B cell (primary cell): ENCODE data around the gene PLEKHM3. TPM values are rescaled to one million over a fixed set of nuclear protein-coding genes. Genes with fewer than 3 reads are reported as not detected.

Source experiments
- ATAC-seq: fragments of 200-7000 bp; cut with Tn5 transposase; one replicate; pipeline ENCODE4 v1.10.0; 2021; ENCODE audit warnings: low read depth, mild to moderate bottlenecking, moderate number of reproducible peaks, moderate library complexity
- CTCF ChIA-PET: fragments of 350-600 bp; sonication (Branson Sonifier 250); formaldehyde crosslinking; loops from one replicate; lab custom pipeline; 2021; ENCODE audit warnings: antibody characterized with exemption, inconsistent platforms; lab: Charles Lee
- POLR2A ChIA-PET: fragments of 350-600 bp; sonication (Branson Sonifier 250); formaldehyde crosslinking; loops from one replicate; lab custom pipeline; 2021; ENCODE audit warnings: antibody characterized with exemption; lab: Charles Lee
- DNase-seq: peaks from one replicate; pipeline ENCODE4 v3.0.0; 2013
- H2AFZ ChIP-seq: 2 replicates; pipeline ENCODE4 v1.6.1; 2012; ENCODE audit warnings: mild to moderate bottlenecking, low read depth, low read length; ENCODE audit not compliant: insufficient read depth, poor library complexity, severe bottlenecking
- H3K27ac ChIP-seq, 2 donors: 1 replicate in 1 of 2; 2 replicates in 1 of 2; pipeline ENCODE4 v1.5.1; 2012 to 2013; ENCODE audit warnings: low read length in 2 of 2, mild to moderate bottlenecking in 2 of 2, moderate library complexity in 1 of 2
- H3K27me3 ChIP-seq, 4 experiments: fragments of 200-600 bp in 1 of 4; sonication (generic) in 1 of 4; replicated peaks in 1 of 4; 1 replicate in 2 of 4; 2 replicates in 2 of 4; pipeline versions ENCODE4 v1.6.1 to v1.7.0; 2013 to 2016; ENCODE audit warnings: low read length in 3 of 4, mild to moderate bottlenecking in 2 of 4, mixed read lengths in 1 of 4, moderate library complexity in 1 of 4; ENCODE audit not compliant: insufficient read depth in 4 of 4, control insufficient read depth in 3 of 4; ENCODE audit errors: control extremely low read depth in 1 of 4
- H3K36me3 ChIP-seq, 2 experiments: replicated peaks in 1 of 2; 1 replicate in 1 of 2; 2 replicates in 1 of 2; pipeline versions ENCODE4 v1.6.1 to v1.7.1; 2013; ENCODE audit warnings: low read length in 1 of 2; ENCODE audit not compliant: insufficient read depth in 2 of 2, control insufficient read depth in 1 of 2; ENCODE audit errors: control extremely low read depth in 1 of 2, extremely low read depth in 1 of 2
- H3K4me1 ChIP-seq, 2 donors: fragments of 200-600 bp in 1 of 2; sonication (generic) in 1 of 2; 1 replicate in 1 of 2; 2 replicates in 1 of 2; pipeline versions ENCODE4 v1.5.1 to v1.6.1; 2013 to 2017; ENCODE audit warnings: low read length in 2 of 2; ENCODE audit not compliant: control insufficient read depth in 2 of 2, insufficient read depth in 2 of 2
- H3K4me2 ChIP-seq: replicated peaks from 2 replicates; pipeline ENCODE3; 2012; ENCODE audit warnings: mild to moderate bottlenecking, low read depth, low read length; ENCODE audit not compliant: poor library complexity, severe bottlenecking
- H3K4me3 ChIP-seq, 5 experiments: fragments of 200-600 bp in 1 of 5; sonication (generic) in 1 of 5; 1 replicate in 3 of 5; 2 replicates in 2 of 5; pipeline versions ENCODE4 v1.5.1 to v1.7.0; 2011 to 2016; ENCODE audit warnings: low read length in 4 of 5, mild to moderate bottlenecking in 4 of 5, low read depth in 2 of 5, control low read depth in 1 of 5, moderate library complexity in 1 of 5; ENCODE audit not compliant: insufficient read depth in 1 of 5; ENCODE audit errors: control extremely low read depth in 1 of 5, extremely low read depth in 1 of 5
- H3K79me2 ChIP-seq: fragments of 200-600 bp; sonication (generic); one replicate; pipeline ENCODE4 v1.6.0; 2016; ENCODE audit warnings: low read length; ENCODE audit not compliant: control insufficient read depth, insufficient read depth
- H3K9ac ChIP-seq: fragments of 200-600 bp; sonication (generic); 2 replicates; pipeline ENCODE4 v1.6.1; 2017; ENCODE audit warnings: mild to moderate bottlenecking, low read length, moderate library complexity
- H3K9me3 ChIP-seq, 3 donors: one replicate each; pipeline versions ENCODE4 v1.6.1 to v1.7.1; 2013; ENCODE audit warnings: low read length in 2 of 3; ENCODE audit not compliant: control insufficient read depth in 2 of 3, insufficient read depth in 1 of 3; ENCODE audit errors: control extremely low read depth in 1 of 3
- H4K20me1 ChIP-seq: 2 replicates; pipeline ENCODE4 v1.6.0; 2012; ENCODE audit warnings: mild to moderate bottlenecking, low read length; ENCODE audit not compliant: insufficient read depth, control insufficient read depth, poor library complexity, severe bottlenecking
- H3K27ac Mint-ChIP-seq: one replicate; pipeline ENCODE4 v1.8.0; 2021; ENCODE audit warnings: mixed read lengths
- H3K27me3 Mint-ChIP-seq: one replicate; pipeline ENCODE4 v1.8.0; 2021; ENCODE audit warnings: mixed read lengths
- H3K4me1 Mint-ChIP-seq: one replicate; pipeline ENCODE4 v1.8.0; 2021; ENCODE audit warnings: mixed read lengths
- H3K4me3 Mint-ChIP-seq: one replicate; pipeline ENCODE4 v1.8.0; 2021; ENCODE audit warnings: mixed read lengths
- H3K9me3 Mint-ChIP-seq: one replicate; pipeline ENCODE4 v1.8.0; 2022; ENCODE audit warnings: mixed read lengths; ENCODE audit not compliant: insufficient read depth
- EZH2 ChIP-seq: IDR thresholded peaks from 2 replicates; pipeline ENCODE4 v1.6.1; 2012; ENCODE audit warnings: borderline replicate concordance, low read depth, mild to moderate bottlenecking, moderate library complexity, low read length; ENCODE audit not compliant: insufficient read depth, poor library complexity, severe bottlenecking
- WGBS: methylation state at CpG from one replicate; pipeline ENCODE4 v1.1.5; 2013; ENCODE audit warnings: missing lambda C conversion rate; ENCODE audit not compliant: insufficient coverage; 5-methylcytosine and 5-hydroxymethylcytosine counted together
- intact Hi-C: fragments of 100-400 bp; cut with micrococcal nuclease; formaldehyde crosslinking; loops from one replicate; pipeline ENCODE4 v1.10.0; 2022
- polyA plus RNA-seq: library from polyadenylated mRNA; depleted of rRNA; stranded (reverse); fragments of >200 nt; gene quantifications from 2 replicates; pipeline ENCODE4 v1.2.3, GENCODE V29; 2012
- total RNA-seq, 2 donors: library from RNA; stranded (reverse); fragments of 120-200 nt in 1 of 2; gene quantifications; 1 replicate in 1 of 2; 2 replicates in 1 of 2; pipeline versions ENCODE4 v1.2.3 to v1.2.4, GENCODE V29; 2013 to 2022
- TF ChIP-seq, protein P1 (sequence below): fragments of 200-600 bp; IDR thresholded peaks from one replicate; pipeline ENCODE4 v1.8.0; 2022; ENCODE audit warnings: antibody characterized with exemption, mild to moderate bottlenecking

Gene PLEKHM3
- total and polyA plus RNA-seq, 2 donors (not counting 1 experiment from before 2014, with no cell fraction given) = 4.0 to 17.7 TPM

DNA sequence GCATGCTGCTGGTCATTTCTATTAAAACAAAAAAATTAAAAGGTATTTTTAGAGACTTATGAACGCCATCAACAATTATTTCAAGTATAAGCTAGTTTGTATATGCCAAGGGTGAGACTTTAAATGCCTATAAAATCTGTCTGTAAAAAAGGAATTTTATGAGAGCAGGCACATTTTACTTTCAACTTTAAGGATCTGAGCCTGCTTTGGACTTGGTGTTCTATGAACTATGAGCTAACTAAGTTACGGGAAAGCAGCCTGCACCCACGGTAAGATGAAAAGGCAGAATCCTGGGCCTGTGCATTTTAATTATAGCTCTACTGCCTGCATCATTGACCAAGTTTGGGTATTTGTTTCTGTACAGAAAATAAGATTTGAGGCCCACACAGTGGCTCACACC lies 95.4 kb downstream of the PLEKHM3 start:
- Histone ChIP-seq H3K27ac (no peak overlapping the region), H3K9ac (no peak overlapping the region), H3K36me3 (no peaks in the 10 kb centered on the region), H3K4me3 (no peak overlapping the region), H3K9me3 (no peaks in the 10 kb centered on the region), H3K4me2 (no peak overlapping the region), H4K20me1 (no peaks in the 10 kb centered on the region), H3K4me1 (no peaks in the 10 kb centered on the region), H3K27me3 (no peaks in the 10 kb centered on the region), H3K79me2 (no peaks in the 10 kb centered on the region), H2AFZ (no peak overlapping the region)
- ChIA-PET CTCF (no interaction called here), POLR2A (no interaction called here)
- DNase-seq (no peak), ATAC-seq (no peak)
- Mint-ChIP-seq H3K27ac (no peak overlapping the region), H3K4me3 (no peak overlapping the region), H3K9me3 (no peaks in the 10 kb centered on the region), H3K27me3 (no peaks in the 10 kb centered on the region), H3K4me1 (no peaks in the 10 kb centered on the region)
- 100% methylated on average over 2 of the region's 3 CpGs for WGBS
- TF ChIP-seq, protein P1, sequence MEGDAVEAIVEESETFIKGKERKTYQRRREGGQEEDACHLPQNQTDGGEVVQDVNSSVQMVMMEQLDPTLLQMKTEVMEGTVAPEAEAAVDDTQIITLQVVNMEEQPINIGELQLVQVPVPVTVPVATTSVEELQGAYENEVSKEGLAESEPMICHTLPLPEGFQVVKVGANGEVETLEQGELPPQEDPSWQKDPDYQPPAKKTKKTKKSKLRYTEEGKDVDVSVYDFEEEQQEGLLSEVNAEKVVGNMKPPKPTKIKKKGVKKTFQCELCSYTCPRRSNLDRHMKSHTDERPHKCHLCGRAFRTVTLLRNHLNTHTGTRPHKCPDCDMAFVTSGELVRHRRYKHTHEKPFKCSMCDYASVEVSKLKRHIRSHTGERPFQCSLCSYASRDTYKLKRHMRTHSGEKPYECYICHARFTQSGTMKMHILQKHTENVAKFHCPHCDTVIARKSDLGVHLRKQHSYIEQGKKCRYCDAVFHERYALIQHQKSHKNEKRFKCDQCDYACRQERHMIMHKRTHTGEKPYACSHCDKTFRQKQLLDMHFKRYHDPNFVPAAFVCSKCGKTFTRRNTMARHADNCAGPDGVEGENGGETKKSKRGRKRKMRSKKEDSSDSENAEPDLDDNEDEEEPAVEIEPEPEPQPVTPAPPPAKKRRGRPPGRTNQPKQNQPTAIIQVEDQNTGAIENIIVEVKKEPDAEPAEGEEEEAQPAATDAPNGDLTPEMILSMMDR = no peak
- TF ChIP-seq EZH2 = no peak
- intact Hi-C loops = no loop called here

DNA sequence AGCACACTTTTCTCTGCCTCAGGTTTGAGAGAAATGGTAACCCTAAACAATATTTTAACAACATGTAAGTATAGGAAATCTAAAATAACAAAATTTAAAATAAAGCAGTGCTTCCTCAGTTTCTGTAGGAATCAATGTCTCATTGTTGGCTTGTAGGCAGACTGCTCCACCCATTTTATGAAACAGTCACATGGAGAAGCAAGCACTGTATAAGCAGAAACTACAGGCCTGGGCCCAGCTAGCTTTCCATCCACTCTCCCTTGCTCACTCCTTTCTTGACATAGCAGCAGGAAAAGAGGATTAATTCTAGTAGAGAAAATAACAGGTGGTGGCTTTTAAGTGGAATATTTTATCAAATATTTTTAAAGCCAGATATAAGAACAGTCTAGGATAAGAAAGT lies 97.2 kb downstream of the PLEKHM3 start:
- ATAC-seq (no peak), DNase-seq (no peak)
- ChIA-PET POLR2A (no interaction called here), CTCF (no interaction called here)
- Mint-ChIP-seq H3K27me3 (no peaks in the 10 kb centered on the region), H3K4me1 (no peaks in the 10 kb centered on the region), H3K27ac (no peak overlapping the region), H3K9me3 (no peaks in the 10 kb centered on the region), H3K4me3 (no peak overlapping the region)
- Histone ChIP-seq H3K4me1 (no peaks in the 10 kb centered on the region), H3K27ac (no peak overlapping the region), H3K36me3 (peaks cover 0 to 4% of the 10 kb centered on the region in 2 experiments), H3K4me3 (no peak overlapping the region), H3K9ac (no peak overlapping the region), H4K20me1 (no peaks in the 10 kb centered on the region), H3K79me2 (no peaks in the 10 kb centered on the region), H3K27me3 (no peaks in the 10 kb centered on the region), H2AFZ (no peak overlapping the region), H3K9me3 (no peaks in the 10 kb centered on the region), H3K4me2 (no peak overlapping the region)
- intact Hi-C loops = no loop called here
- no peak for TF ChIP-seq EZH2
- TF ChIP-seq, protein P1 = no peak
